IPS-NIHi7 (cell line): ENCODE data around the gene AMOT.
A peak's percentile ranks its signal among the peaks of the same experiment; 100 is the strongest.

ENCODE experiments used
- DNase-seq: peaks from one replicate; pipeline ENCODE4 v3.0.0; 2012; ENCODE audit warnings: mixed read lengths; ENCODE audit errors: extremely low spot score

Gene AMOT

DNA sequence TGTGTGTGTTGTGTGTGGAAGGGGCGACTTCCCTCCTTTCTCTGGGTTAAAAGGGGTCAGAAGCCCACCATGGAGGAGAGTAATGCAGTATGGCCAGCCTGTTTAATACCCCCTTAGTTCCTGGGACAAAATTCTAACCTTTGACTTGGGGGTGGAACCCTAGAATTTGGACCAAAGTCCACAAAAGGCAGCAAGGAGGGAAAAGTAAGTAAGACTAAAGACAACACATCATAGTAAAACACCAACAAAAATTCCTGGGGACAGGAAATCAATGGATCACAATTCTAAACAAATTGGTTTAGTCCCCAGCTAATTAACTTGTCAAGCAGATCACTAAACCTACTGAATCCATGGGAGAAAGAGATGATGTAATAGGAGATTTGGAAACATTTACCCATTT is 3.1 kb downstream of the AMOT start:
- no peak for DNase-seq

DNA sequence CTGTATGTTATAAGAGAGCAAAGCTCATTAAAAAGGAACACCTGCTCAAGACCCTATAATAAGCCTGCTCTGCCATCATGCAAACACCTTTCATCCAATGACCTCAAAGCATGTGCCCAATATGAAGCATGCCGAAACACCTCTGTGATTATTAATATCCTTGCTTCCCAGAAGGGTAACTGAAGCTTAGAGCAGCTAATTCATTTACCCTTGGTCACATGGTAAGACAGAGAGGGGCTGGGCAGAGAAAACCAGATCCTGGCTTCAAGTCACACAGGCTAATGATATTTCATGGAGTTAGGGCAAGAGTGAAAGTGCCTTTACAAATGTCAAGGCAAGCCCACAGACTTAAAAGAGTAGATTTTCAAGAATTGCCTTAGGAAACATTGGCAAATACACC is 5.6 kb downstream of the AMOT start:
- no peak for DNase-seq

DNA sequence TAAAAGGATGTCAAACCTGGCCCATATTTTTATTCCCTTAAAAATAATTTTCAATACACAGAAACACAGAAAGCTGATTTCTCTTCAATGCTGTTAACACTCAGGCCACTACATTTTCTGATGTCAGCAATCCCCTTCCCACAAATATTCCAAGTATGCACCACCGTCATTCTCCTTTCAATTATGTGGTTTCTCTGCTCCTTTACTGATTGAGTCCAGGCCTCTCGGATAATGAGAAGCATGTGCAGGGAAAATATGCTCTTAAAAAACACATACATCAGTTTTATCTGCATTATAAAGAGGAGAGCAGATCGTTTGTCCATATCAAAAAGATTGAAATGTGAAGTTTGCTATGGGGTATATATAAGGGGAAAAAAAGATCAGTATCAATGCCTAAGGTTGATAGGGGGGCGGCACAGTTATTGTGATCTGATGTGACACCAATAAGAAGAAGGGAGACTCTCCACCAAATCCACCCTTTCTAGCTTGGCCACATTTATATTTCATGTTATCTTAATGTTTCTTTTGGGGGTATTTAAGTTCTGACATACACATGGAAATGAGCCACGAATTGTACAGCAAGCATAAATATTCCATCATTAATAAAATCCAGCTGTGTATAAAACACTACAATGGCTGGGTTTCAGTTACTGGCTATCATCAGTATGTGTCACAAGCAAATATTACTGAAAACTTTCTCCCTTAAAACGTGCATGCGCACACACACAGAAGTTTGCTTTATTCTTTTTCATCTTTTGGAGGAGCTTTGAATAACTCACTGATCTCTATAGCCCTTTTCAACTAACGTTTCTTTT is 6.4 kb downstream of the AMOT start:
- DNase-seq: no peak

DNA sequence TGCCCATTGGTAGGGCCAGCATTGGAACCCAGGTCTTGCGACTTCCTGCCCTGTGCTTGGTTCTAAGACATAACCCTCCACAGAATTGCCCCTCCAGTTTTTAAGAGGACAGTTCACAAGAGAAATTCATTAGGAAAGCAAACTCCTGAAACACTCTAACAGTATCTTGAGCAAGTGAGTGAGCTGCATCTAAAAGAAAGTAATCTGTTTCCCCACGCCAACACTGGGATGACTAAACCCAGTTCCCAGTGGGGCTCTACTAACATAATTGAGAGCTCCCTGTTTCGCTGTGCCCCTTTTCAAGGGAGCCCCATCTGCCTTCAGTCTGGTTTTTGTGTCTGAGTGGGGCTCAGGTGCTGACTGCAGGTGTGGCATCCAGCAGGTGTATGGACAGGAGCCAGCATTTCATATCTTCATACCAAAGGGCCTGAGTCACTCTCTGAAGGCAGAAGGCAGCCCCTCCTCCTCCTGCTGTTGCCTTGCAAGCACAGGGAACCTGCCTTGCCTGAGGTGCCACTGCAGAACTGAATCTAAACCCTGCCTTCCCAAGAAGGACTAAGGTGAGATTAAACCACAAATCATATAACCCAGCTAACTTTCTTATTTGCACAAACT is 8.0 kb downstream of the AMOT start:
- no peak for DNase-seq

DNA sequence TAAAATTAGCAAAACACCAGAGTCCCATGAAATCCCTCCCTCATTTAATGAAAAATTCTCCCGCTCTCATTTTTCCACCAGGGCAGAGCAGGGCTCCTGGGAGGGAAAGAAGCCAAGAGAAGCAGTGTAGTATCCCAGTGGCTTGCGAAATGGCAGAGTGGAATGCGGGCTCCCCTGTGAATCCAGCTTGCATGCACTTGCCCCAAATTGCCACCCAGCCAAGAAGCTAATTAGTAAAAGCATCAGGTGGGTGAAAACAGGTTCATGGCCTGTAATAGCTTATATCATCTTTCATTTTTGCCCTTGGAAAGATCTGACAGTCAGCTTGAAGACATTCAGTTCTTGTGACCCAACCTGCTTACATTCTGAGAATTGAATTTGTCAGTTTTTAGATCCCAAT is 10.1 kb downstream of the AMOT start:
- DNase-seq: no peak

DNA sequence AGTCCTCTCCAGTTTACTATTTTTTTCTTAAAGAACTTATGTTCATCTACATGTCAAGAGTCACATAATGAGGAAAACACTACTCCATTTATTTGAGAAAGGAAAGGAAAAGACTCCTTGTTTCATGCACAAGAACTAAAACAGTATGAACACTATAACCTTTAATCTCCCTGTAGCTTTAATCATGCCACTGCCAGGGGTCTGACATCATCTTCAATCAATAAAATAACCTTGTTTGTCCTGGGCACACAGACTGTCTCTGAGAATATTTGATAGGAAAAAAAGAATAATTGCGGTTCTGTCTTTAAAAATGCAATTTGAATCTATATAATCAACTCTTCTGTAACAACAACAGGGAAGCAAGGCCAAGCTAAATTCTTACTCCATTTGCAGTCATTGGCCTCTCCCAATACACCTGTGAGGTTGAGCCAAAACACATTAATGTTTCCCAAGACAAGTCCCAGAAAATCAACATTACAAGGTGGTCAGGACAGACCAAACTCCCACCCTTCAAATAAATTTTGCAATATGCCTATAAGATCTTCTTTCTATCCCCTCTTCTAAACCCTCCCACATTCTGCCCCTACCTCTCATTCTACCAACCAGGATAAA is 13.2 kb downstream of the AMOT start:
- no peak for DNase-seq

DNA sequence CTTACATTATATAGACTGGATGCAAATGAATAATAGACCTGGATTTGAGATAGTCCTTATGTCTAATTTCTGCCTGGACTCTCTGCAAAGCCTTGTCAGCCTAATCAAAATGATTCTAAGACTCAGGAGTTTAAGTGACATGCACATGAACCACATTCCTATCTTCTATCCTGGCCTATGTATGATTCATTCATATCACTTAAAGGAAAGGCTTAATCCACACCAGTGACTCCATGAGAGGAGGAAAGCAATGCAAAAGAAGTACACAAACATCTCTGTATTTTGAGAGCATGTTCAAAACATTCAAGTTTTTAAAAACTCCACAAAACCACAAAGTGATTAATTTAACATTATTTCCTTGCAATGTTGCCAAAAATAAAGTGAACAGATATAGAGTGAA is 14.6 kb downstream of the AMOT start:
- no peak for DNase-seq

DNA sequence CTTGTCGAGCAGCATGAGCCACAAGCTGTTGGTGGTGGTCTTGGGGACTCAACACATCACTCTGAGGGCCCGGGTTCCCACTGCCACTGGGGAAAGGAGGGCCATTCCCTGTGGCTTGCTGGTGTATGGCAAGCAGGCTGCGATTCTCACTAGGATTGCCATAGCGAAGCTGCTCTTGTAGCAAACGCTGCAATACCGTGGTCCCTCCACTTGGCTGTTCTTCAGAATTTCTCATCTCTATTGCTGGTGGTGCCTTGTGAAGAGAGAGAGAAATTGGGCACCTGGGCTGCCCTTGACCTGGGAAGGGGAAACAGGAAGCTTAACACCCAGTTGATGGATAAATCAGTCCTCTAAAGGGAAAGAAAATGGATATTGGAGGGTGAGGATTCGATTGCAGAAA is 17.7 kb downstream of the AMOT start:
- peak; percentile 54 for DNase-seq

DNA sequence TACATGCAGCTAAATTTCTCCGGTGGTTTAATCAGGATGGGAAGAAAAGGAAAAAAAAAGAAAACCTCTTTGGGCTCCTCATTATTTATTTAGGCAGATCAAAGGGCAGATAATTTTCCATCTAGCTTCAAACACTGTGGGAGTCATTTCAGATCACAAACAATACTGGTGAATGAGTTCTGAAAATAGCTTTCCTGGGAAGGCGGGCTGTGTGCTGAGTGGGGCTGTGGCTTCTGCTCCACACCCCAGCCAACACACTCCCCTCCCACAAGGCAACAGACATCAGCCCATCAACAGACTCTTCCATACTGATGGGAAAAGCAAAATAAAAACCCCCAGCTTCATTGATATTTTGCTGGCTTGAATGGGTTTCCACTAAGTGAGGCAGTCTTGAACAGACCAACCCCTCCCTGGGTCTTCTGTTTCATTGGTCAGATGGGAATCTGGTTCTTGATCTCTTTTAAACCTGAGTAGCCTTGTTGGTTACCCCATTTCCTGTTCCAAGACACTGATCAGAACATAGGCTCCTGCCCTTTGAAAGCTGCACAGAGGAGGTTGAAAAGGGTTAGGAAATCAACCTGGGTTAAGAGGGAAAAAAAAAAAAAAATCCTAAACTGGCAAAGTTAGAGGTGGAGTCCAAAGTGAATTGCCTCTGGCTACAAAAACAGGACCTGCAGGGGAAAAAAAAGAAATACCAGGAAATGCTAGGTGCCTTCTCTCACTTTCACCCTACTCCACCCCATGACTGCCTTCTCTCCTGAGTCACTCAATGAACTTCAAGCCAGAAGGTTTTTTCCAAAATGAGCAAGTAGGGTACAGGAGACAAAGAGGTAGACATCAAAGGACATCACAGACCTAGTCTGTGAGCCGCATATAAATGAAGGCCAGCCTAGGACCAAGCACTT is 20.0 kb downstream of the AMOT start:
- no peak for DNase-seq

DNA sequence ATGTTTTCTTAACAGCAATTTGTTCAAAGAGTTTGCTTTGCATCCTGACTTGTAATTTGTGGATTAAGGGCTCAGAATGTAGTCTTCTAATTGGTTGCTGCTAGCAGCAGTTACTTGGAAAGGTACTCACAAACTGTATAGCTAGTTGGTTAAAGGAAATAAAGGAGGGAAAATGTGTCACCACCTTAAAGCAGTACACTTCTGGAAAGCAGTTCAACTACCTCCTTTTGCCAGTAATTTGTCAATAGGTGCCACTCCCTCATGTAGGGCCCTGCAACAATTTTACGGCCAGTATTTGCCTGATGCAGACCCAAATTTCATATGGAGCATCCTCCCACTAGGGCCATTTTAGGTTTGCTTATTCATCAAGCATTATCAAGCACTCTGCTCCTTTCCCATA is 20.8 kb downstream of the AMOT start:
- no peak for DNase-seq

DNA sequence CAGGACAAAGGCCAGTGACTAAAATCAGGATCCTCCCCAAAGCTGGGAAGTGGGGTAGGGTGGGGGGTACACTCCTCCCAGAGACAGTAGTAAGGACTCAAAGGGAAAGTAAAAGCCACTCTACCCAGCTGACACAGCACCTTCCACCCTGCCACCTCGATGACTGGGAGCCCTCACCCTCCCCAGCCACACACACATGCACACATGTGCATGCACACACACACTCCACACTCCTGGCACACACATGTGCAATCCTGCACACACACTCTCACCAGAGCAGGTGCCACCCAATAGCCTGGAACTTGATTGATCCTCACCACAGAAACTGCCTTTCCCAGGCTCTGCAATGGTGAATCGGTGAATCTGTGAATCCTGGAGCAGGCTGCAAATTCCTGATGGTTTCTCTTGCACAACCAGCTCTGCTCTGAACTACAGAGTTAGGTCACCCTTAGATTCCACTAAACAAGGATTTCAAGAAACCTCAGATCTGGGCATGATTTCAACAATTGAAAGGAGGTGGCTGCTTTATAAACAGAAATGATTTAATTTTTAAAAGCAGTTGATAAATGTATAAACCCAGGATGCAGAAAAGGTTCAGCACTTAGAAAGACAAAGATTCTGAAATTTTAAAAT is 21.5 kb downstream of the AMOT start:
- DNase-seq: no peak

DNA sequence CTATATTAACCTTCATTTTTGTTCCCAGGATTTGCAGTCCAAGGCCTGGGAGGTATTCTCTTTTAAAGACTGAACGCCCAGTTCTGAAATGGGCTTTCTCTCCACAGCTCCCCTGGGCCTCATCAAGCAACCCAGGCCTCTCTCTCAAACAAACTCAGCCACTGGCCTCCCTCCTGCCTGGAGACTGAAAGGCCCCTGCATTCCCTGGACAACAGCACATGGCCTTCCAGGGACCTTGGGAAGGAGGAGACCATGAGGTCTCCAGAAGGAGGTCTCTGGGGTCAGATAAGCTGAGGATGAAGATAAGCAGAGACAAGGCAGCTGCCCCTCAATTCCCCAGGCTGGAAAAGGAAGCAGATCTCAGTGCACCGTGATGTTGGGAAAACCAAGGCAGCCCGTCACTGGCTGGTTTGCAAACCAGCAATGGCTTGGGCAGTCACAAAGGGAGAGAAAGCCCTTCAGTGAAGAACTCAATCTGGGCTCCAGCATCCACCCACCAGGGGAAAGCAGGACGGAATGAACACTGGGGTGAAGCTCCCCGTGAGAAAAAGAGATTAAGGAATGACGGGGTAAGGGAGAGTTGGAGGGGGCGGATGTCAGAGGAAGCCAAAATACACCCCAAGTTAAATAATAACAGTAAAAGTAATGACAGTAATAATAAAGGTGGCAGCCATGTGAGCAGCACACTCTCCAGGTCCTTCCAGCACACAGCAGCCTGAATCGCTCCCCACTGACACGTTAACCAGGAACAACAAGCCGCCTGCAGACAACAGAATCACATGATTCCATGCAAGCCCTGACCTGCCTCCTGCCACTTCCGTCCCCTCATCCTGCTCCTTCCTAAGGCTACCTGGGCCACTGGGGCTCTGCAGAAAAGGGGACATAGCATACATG is 22.3 kb downstream of the AMOT start:
- DNase-seq: no peak

DNA sequence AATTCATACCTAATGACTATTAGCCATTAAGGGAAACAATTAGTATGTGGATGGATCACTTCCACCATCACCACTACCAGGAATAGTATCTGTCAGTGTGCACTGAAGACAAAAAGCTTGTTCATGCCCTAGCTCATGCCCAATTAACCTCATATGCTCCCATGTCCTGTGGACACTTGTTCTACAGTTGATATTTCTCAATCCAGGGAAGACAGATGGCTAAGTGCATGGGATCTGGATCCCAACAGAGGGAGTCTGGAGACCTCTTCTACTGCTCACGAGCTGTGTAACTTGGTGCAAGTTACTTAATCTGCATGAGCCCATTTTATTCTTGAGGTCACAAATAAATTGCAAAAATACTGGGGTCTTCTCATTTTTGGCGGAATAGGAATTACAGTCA is 23.7 kb downstream of the AMOT start:
- DNase-seq: no peak

DNA sequence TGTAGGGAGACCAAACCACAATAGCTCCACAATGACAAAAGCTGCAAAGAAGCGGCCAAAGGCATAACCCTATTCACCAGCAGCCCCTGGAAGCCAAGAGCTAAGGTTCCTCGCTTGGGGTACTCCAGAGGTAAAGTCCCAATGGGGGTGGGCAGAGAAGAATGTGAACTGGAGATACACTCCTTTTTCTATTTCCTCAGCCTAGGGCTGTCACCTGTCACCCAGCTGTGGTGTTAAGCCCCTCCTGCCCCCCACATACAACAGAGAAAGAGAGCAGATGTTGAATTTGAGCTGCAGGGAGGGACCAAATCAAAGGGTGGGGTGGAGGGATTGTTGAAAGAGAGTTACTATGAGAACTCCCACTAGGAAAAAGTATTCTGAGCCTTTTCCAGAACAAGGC is 26.1 kb downstream of the AMOT start:
- DNase-seq: no peak

DNA sequence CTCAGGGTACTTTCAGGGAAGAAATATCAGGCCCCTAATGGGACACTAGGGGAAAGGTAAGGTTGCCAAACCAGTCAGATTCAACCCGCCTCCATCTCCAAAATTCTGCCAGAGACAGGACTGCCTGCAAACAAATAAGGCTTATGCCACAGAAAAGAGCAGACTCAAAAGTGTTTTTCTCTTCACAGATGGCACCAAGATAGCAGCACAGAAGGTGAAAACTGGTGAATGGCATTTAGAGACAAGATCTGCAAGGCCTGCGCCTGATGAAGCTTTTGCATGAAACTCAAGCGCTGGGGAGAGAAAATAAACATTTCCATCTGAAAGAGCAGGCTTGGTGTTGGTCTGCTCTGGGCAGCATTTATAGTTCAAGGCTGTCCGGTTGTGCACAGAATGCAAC is 27.9 kb downstream of the AMOT start:
- no peak for DNase-seq

DNA sequence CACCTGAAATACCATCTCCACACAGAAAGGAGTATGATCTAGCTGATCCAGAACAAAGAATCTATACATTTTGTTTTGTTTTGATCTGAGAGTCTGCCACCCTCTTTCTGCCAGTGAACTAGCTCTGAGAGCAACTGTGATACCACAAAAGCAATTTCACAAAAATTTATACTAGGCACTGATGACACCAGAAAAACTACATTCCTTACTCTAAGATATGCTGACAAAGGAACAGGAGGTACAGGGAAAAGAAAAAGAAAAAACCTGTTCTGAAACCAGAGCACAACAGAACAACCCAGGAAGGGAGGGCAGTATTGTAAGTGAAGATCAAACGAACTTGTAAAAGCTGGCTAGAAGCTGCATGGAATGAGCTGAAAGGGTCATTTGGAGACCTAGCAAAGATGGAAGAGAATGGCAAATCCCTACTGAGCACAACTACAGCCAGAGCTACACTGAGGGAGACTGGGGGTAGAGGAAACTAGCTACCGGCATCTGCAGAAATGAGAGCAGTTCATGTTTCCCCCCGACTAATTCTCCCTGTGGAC is 31.9 kb downstream of the AMOT start:
- no peak for DNase-seq

DNA sequence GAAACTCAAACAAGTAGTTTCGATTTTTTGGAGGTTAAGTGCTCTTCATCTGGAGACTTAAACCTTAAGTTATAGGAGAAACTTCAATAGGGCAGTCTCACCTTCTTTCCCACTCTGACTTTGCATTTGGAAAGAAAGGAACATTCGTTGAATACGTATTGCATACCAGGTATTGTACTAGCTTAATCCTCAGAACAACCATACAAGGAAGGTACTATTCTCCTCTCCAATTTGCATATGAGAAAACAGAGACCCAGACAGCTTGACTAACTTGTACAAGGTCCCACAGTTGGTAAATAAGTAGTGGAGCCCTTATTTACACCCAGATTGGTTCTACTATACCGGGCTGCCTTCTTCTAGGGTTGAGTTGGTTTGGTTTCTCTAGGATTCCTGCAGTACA is 32.6 kb downstream of the AMOT start:
- no peak for DNase-seq

DNA sequence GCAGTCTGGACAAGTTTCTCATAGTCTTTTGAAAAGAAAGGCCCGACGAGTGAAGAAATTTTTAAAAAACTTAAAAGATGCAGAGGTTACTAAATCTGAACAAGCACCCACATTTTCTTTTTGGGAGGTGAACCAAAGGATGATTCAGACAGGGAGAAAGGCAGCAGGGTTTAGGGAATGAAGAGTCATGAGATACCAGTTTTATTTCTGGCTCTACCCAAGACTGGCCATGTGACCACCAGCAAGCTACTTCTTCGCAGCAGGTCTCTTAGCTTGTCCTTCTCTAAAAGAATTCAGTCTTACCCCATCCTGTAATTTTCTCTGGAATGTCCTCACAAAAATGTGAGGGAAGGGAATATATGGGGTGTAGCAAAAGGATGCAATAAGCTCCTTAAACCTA is 37.6 kb downstream of the AMOT start:
- DNase-seq: no peak

DNA sequence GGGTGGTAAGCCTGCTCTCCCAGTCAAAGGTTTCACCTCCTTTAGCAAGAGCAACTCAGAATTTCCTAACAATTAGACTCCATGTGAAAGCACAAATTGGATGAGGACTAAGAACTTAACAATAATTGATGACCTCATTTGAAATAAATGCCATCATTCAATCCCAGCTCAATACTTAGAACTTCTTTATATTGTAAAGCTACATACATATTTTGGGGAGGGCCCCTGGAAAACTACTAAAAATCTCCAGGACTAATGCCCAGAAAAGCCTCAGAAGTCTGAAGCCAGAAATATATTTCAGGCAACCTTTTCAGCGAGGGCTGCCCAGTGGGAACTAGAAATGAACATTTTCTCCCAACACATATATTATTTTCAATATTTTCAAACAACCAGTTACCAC is 38.1 kb downstream of the AMOT start:
- no peak for DNase-seq

DNA sequence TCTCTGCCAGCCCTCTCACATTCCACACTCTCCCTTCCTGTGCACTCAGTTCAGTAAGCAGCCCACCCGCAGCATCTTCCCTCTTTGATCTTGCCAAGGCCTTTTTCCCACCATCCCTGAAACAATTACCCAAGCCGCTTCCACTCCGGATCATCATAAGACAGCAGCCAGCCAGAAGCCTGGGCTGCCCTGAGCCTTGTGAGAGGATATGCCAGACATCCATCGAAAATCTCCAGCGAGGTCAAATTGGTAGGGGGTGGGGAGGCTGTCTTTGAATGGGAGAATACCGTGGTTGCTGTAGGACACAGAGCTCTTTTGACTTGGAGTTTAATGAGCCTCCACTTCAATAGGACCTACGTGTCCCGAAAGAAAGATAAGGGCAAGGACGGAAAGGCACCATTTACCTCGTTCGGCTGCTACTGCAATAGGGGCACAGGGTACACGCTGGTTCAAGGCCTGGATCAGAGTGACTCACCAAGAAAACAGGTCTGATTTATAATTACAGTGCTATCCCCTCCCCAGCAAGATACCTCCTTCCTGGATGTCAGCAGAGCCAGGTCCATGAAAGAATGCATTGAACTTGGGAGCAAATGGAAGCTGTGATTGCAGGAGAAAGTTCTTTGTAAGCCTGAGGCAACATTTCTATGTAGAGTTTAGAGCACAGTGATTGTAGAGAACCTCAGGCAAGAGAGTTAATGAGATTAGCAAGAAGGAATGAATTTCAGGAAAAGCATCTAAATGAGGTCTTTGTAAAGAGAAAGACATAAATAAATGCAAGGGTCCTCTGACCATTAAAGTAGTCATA is 39.5 kb downstream of the AMOT start:
- DNase-seq: no peak
